Muscle of leg (tissue), 11 donors: Measurements from ENCODE around the gene TXK. TPM values are rescaled to one million over a fixed set of nuclear protein-coding genes. Genes with fewer than 3 reads are reported as not detected.
A peak's percentile ranks its signal among the peaks of the same experiment; 100 is the strongest.

Experiments used
- DNase-seq: peaks from one replicate; pipeline ENCODE4 v3.0.0; 2013
- H3K27ac ChIP-seq: one replicate; pipeline ENCODE4 v1.5.1; 2013; ENCODE audit warnings: mild to moderate bottlenecking, low read length, control low read depth
- H3K27me3 ChIP-seq: one replicate; pipeline ENCODE4 v1.6.1; 2013; ENCODE audit warnings: low read length; ENCODE audit not compliant: control insufficient read depth, insufficient read depth
- H3K36me3 ChIP-seq: one replicate; pipeline ENCODE4 v1.6.1; 2013; ENCODE audit warnings: low read length; ENCODE audit not compliant: control insufficient read depth, insufficient read depth
- H3K4me1 ChIP-seq: one replicate; pipeline ENCODE4 v1.6.1; 2013; ENCODE audit warnings: low read length; ENCODE audit not compliant: control insufficient read depth, insufficient read depth
- H3K4me3 ChIP-seq: one replicate; pipeline ENCODE4 v1.5.1; 2013; ENCODE audit warnings: low read length, control low read depth
- H3K9me3 ChIP-seq: replicated peaks from 2 replicates; pipeline ENCODE4 v1.6.1; 2013; ENCODE audit warnings: low read depth, low read length; ENCODE audit not compliant: control insufficient read depth
- WGBS: methylation state at CpG from one replicate; pipeline ENCODE4 v1.1.5; 2013; ENCODE audit warnings: missing lambda C conversion rate; ENCODE audit not compliant: insufficient coverage; 5-methylcytosine and 5-hydroxymethylcytosine counted together
- polyA plus RNA-seq, 8 donors: library from polyadenylated mRNA; unstranded; fragments of 120-200 nt; gene quantifications; one replicate each; pipeline versions ENCODE4 v1.2.1 to v1.2.3, GENCODE V29; 2013; ENCODE audit warnings: inconsistent platforms in 1 of 8, low replicate concordance in 1 of 8; ENCODE audit not compliant: insufficient read length in 8 of 8, insufficient read depth in 1 of 8
- total RNA-seq: library from RNA; stranded (reverse); fragments of 120-200 nt; gene quantifications from one replicate; pipeline ENCODE4 v1.2.4, GENCODE V29; 2013

TXK gene
- total and polyA plus RNA-seq, 9 donors, result 0.11 to 0.72 (median 0.23) TPM

GRCh38 chr4:48068182-48068581 is 65.9 kb downstream of the TXK start:
- no peak for DNase-seq
- 100% methylated on average over 2 of the region's 2 CpGs for WGBS
- no peaks in the 10 kb centered on the region for H3K36me3 ChIP-seq
- H3K4me3 ChIP-seq, result no peak overlapping the region
- no peaks in the 10 kb centered on the region for H3K27me3 ChIP-seq
- H3K9me3 ChIP-seq, result no peaks in the 10 kb centered on the region
- no peaks in the 10 kb centered on the region for H3K4me1 ChIP-seq
- no peak overlapping the region for H3K27ac ChIP-seq

GRCh38 chr4:48067536-48067935 is 66.5 kb downstream of the TXK start:
- no peaks in the 10 kb centered on the region for H3K4me1 ChIP-seq
- no peaks in the 10 kb centered on the region for H3K9me3 ChIP-seq
- no peak for DNase-seq
- no peaks in the 10 kb centered on the region for H3K27me3 ChIP-seq
- no peak overlapping the region for H3K27ac ChIP-seq
- WGBS, result 84% methylated on average over 4 of the region's 9 CpGs
- no peak overlapping the region for H3K4me3 ChIP-seq
- H3K36me3 ChIP-seq, result no peaks in the 10 kb centered on the region

- no CpG with 5 or more reads among the region's 1 CpG for WGBS
- no peak overlapping the region for H3K4me3 ChIP-seq
Measured at GRCh38 chr4:48065587-48066052, 68.4 kb downstream of the TXK start.

GRCh38 chr4:48064349-48064748 is 69.7 kb downstream of the TXK start:
- no peaks in the 10 kb centered on the region for H3K27me3 ChIP-seq
- H3K4me3 ChIP-seq, result no peak overlapping the region
- no peaks in the 10 kb centered on the region for H3K4me1 ChIP-seq
- H3K27ac ChIP-seq, result no peak overlapping the region
- WGBS, result 86% methylated on average over 1 of the region's 3 CpGs
- no peaks in the 10 kb centered on the region for H3K9me3 ChIP-seq
- no peak for DNase-seq
- no peaks in the 10 kb centered on the region for H3K36me3 ChIP-seq

More at GRCh38 chr4:48065587-48066052, 68.4 kb downstream of the TXK start:
- no peaks in the 10 kb centered on the region for H3K9me3 ChIP-seq
- no peaks in the 10 kb centered on the region for H3K36me3 ChIP-seq
- H3K27ac ChIP-seq, result no peak overlapping the region
- no peaks in the 10 kb centered on the region for H3K4me1 ChIP-seq
- DNase-seq, result no peak
- H3K27me3 ChIP-seq, result no peaks in the 10 kb centered on the region

GRCh38 chr4:48058617-48059530 is 75.2 kb downstream of the TXK start:
- peaks cover 3% of the 10 kb centered on the region for H3K9me3 ChIP-seq
- 90% methylated on average over 3 of the region's 5 CpGs for WGBS
- H3K27me3 ChIP-seq, result no peaks in the 10 kb centered on the region
- no peak for DNase-seq
- H3K36me3 ChIP-seq, result no peaks in the 10 kb centered on the region
- no peak overlapping the region for H3K27ac ChIP-seq
- no peak overlapping the region for H3K4me3 ChIP-seq
- H3K4me1 ChIP-seq, result no peaks in the 10 kb centered on the region

- Histone ChIP-seq H3K27ac (no peak overlapping the region), H3K27me3 (no peaks in the 10 kb centered on the region)
- no CpG with 5 or more reads among the region's 1 CpG for WGBS
Measured at GRCh38 chr4:48051078-48051477, 83.0 kb downstream of the TXK start.

GRCh38 chr4:48049483-48049882 is 84.6 kb downstream of the TXK start:
- no peaks in the 10 kb centered on the region for H3K9me3 ChIP-seq
- H3K27me3 ChIP-seq, result no peaks in the 10 kb centered on the region
- WGBS, result 80% methylated on average over 7 of the region's 8 CpGs
- H3K4me1 ChIP-seq, result peaks cover 3% of the 10 kb centered on the region
- H3K4me3 ChIP-seq, result no peak overlapping the region
- DNase-seq, result no peak
- no peaks in the 10 kb centered on the region for H3K36me3 ChIP-seq
- H3K27ac ChIP-seq, result no peak overlapping the region

More at GRCh38 chr4:48051078-48051477, 83.0 kb downstream of the TXK start:
- H3K36me3 ChIP-seq, result no peaks in the 10 kb centered on the region
- H3K4me1 ChIP-seq, result peaks cover 3% of the 10 kb centered on the region
- no peak overlapping the region for H3K4me3 ChIP-seq
- no peak for DNase-seq
- H3K9me3 ChIP-seq, result no peaks in the 10 kb centered on the region

GRCh38 chr4:48047896-48048295 is 86.2 kb downstream of the TXK start:
- Histone ChIP-seq H3K4me3 (no peak overlapping the region), H3K27ac (no peak overlapping the region), H3K4me1 (peaks cover 3% of the 10 kb centered on the region), H3K36me3 (no peaks in the 10 kb centered on the region), H3K9me3 (no peaks in the 10 kb centered on the region), H3K27me3 (no peaks in the 10 kb centered on the region)
- no peak for DNase-seq
- WGBS, result no CpG with 5 or more reads among the region's 1 CpG

- Histone ChIP-seq H3K27me3 (no peaks in the 10 kb centered on the region), H3K9me3 (no peaks in the 10 kb centered on the region), H3K4me3 (no peak overlapping the region), H3K27ac (no peak overlapping the region), H3K4me1 (peaks cover 3% of the 10 kb centered on the region), H3K36me3 (no peaks in the 10 kb centered on the region)
- 33% methylated on average over 2 of the region's 3 CpGs for WGBS
- peak; percentile 22 for DNase-seq
Measured at GRCh38 chr4:48047421-48047844, 86.6 kb downstream of the TXK start.

- peaks cover 3% of the 10 kb centered on the region for H3K4me1 ChIP-seq
- H3K27me3 ChIP-seq, result no peaks in the 10 kb centered on the region
- no peaks in the 10 kb centered on the region for H3K9me3 ChIP-seq
- H3K27ac ChIP-seq, result no peak overlapping the region
- DNase-seq, result no peak
- WGBS, result 61% methylated on average over 3 of the region's 3 CpGs
- H3K36me3 ChIP-seq, result no peaks in the 10 kb centered on the region
- no peak overlapping the region for H3K4me3 ChIP-seq
Measured at GRCh38 chr4:48046059-48046458, 88.0 kb downstream of the TXK start.
